ENCODE measurements around the gene ASCL4. TPM values are rescaled to one million over a fixed set of nuclear protein-coding genes. Genes with fewer than 3 reads are reported as not detected.

Gene ASCL4
- total and polyA plus RNA-seq, 2 of the 4 experiments (the other 2 are of a cell fraction): not detected

GRCh38 chr12:107764626-107765025 lies 9.9 kb upstream of the ASCL4 start:
- Histone ChIP-seq H2AK5ac (ENCODE audit: low read depth, low read length) (no peak overlapping the region), H3K9me3 (ENCODE audit: control insufficient read depth, insufficient read depth, low read length) (no peaks in the 10 kb centered on the region), H4K91ac (ENCODE audit: insufficient read depth, low read depth, low read length) (no peak overlapping the region), H2AK9ac (replicated peaks; ENCODE audit: low read depth, low read length, poor library complexity) (no peak overlapping the region), H2BK20ac (ENCODE audit: low read depth, low read length) (no peak overlapping the region), H4K5ac (ENCODE audit: low read depth, low read length) (no peak overlapping the region), H3K27me3 (ENCODE audit: control insufficient read depth, insufficient read depth, low read length) (peaks cover 7% of the 10 kb centered on the region), H4K20me1 (ENCODE audit: insufficient read depth, low read length) (peaks cover 5% of the 10 kb centered on the region; the same call in 1 of the 2 replicates), H3K9ac (ENCODE audit: low read depth, low read length) (no peak overlapping the region), H2BK5ac (ENCODE audit: low read depth, low read length, poor library complexity, severe bottlenecking) (no peak overlapping the region), H2BK120ac (ENCODE audit: low read depth, low read length) (no peak overlapping the region), H3K4me2 (ENCODE audit: low read depth, low read length) (no peak overlapping the region), H3K14ac (replicated peaks; ENCODE audit: low read depth, low read length) (no peak overlapping the region), H2AFZ (replicated peaks; ENCODE audit: low read length, poor library complexity) (no peak overlapping the region), H3K23ac (ENCODE audit: low read depth, low read length) (no peak overlapping the region), H3K79me1 (ENCODE audit: low read depth in 1 of 2, low read length in 2 of 2) (peaks cover 4 to 6% of the 10 kb centered on the region in 2 experiments; a peak in 3 of 4 replicates), H3K4me1 (ENCODE audit: control insufficient read depth, insufficient read depth, low read length) (no peaks in the 10 kb centered on the region), H3K36me3 (ENCODE audit: control insufficient read depth, insufficient read depth, low read length) (no peaks in the 10 kb centered on the region), H3K4me3 (ENCODE audit: insufficient read depth, low read depth, low read length) (no peak overlapping the region), H4K8ac (ENCODE audit: low read depth in 2 of 2, low read length in 2 of 2) (no peak overlapping the region), H3K4ac (ENCODE audit: low read depth, low read length) (no peak overlapping the region), H3K27ac (ENCODE audit: insufficient read depth, low read length) (no peak overlapping the region), H3K56ac (ENCODE audit: extremely low read depth, insufficient read depth, low read length) (no peak overlapping the region), H3K18ac (ENCODE audit: low read depth, low read length) (no peak overlapping the region), H2BK15ac (ENCODE audit: low read depth, low read length) (no peak overlapping the region), H3K9me1 (ENCODE audit: insufficient read depth, low read length) (0 out of 2 replicates have a peak, but pooled peaks cover 4% of the 10 kb centered on the region)
- intact Hi-C loops (cut with micrococcal nuclease) (loop anchor here (1.0 kb wide), 1 partner anchor 116 kb away; no protein-coding TSS in a partner anchor), in situ Hi-C loops (cut with MboI; ENCODE audit: low sequenced_read_pairs) (no loop called here), dilution Hi-C loops (cut with HindIII; ENCODE audit: low sequenced_read_pairs, unreplicated experiment) (no loop called here)
- DNase-seq (no peak), ATAC-seq (ENCODE audit: low read depth) (no peak)
- ChIA-PET POLR2A (ENCODE audit: unreplicated experiment) (no interaction called here), CTCF (no interaction called here)
- no TSS peak for BruUV-seq (replicated peaks)
- TF ChIP-seq NFE2L2 (IDR thresholded peaks at IDR 0.05; ENCODE audit: low read depth, low read length): no peak
- TF ChIP-seq SMC3 (IDR thresholded peaks at IDR 0.05; ENCODE audit: low read depth, low read length): no peak
- TF ChIP-seq, protein P1, sequence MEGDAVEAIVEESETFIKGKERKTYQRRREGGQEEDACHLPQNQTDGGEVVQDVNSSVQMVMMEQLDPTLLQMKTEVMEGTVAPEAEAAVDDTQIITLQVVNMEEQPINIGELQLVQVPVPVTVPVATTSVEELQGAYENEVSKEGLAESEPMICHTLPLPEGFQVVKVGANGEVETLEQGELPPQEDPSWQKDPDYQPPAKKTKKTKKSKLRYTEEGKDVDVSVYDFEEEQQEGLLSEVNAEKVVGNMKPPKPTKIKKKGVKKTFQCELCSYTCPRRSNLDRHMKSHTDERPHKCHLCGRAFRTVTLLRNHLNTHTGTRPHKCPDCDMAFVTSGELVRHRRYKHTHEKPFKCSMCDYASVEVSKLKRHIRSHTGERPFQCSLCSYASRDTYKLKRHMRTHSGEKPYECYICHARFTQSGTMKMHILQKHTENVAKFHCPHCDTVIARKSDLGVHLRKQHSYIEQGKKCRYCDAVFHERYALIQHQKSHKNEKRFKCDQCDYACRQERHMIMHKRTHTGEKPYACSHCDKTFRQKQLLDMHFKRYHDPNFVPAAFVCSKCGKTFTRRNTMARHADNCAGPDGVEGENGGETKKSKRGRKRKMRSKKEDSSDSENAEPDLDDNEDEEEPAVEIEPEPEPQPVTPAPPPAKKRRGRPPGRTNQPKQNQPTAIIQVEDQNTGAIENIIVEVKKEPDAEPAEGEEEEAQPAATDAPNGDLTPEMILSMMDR (conservative IDR thresholded peaks at IDR 0.05; ENCODE audit: low read depth, low read length): no peak
- no peak for TF ChIP-seq BHLHE40 (IDR thresholded peaks at IDR 0.05; ENCODE audit: low read depth, low read length)
- TF ChIP-seq RAD21 (IDR thresholded peaks at IDR 0.05; ENCODE audit: low read length): no peak
- no peak for TF ChIP-seq MAFK (IDR thresholded peaks at IDR 0.05; ENCODE audit: low read depth, low read length)
- no peak for TF ChIP-seq FOS (IDR thresholded peaks at IDR 0.05; ENCODE audit: low read depth, low read length)
- no peak for TF ChIP-seq RFX5 (IDR thresholded peaks at IDR 0.05; ENCODE audit: low read depth, low read length)
- TF ChIP-seq ELK1 (IDR thresholded peaks at IDR 0.05; ENCODE audit: borderline replicate concordance, low read depth, low read length): no peak
- TF ChIP-seq MXI1 (IDR thresholded peaks at IDR 0.05; ENCODE audit: borderline replicate concordance, low read depth, low read length): no peak
- TF ChIP-seq RCOR1 (IDR thresholded peaks at IDR 0.05; ENCODE audit: insufficient replicate concordance, low read length): no peak
- no peak for TF ChIP-seq MAZ (IDR thresholded peaks at IDR 0.05; ENCODE audit: borderline replicate concordance, low read depth, low read length)
- WGBS, 2 experiments (ENCODE audit: extremely low coverage in 2 of 2, insufficient read length in 1 of 2): no CpG with 5 or more reads among the region's 4 CpGs

All from IMR-90 (cell line).